NCI-H446 treated with DMSO at 0.1 percent for 48 hours (cell line): ENCODE results near the gene GLTP.
A peak's percentile ranks its signal among the peaks of the same experiment; 100 is the strongest.
"Not testable (repeated sequence)": the region's sequence is repeated elsewhere in the genome, so short reads cannot be mapped to it uniquely, and the experiment has no call there.

Source experiments
- DNase-seq: peaks from one replicate; lab custom pipeline; 2025; lab: John Stamatoyannopoulos, UW

The GLTP gene

DNA sequence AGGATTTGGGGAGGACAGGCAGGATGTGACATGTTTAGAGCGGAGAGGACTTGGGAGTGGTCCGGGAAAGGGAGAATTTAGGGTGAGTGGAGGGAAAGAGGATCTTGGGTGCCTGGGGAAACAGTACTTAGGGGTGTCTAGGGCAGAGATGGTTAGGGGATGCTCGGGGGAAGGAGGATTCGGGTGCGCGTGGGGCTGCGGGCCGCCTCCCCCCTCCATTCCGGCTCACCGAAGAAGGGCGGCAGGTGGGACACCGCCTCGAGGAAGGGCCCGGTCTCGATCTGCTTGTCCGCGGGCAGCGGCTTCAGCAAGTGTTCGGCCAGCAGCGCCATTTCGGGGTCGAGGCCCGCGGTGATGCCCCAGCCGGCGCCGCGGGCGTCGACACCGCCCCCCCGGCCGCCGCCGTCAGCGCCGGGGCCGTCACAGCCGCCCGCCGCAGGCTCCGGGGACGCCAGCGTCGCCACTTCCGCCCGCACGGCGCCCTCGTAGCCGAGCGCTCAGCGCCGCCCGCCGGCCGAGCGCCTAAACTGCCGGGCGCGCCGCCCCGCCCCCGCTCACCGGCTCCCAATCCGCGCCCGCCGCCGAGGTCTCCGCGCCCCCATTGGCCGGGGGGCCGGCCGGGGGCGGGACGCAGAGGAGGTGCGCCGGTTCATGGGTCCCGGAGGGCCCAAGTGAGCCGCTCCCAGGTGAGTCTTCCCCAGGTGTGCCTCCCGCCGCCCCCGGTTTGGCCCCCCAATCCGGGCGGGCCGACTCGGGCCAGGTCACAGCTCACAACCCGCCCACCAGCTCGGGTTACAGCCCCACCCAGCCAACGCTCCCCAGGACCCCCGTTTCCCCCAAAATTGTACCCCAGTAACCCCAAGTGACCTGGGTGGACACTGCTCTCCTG is at the start of gene GLTP:
GLTP (minus strand) TSS at position 499 of the 889 bp plus-strand sequence; CDS start at position 332, 167 bp downstream.
- DNase-seq, result peak; percentile 75

DNA sequence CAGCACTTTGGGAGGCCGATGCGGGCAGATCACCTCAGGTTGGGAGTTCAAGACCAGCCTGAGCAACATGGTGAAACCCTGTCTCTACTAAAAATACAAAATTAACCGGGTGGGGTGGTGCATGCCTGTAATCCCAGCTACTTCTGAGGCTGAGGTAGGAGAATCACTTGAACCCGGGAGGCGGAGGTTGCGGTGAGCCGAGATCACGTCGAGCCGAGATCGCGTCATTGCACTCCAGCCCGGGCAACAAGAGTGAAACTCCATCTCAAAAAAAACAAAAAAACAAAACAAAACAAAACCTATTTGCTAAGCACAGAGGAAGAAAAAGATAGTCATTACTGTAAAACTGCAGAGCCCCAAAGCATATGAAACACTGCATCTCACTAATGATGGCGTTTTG is 49.0 kb upstream of the GLTP start:
- not testable (repeated sequence) for DNase-seq

- DNase-seq, result no peak
Measured at GRCh38 chr12:109928058-109928656, 47.8 kb upstream of the GLTP start.

DNA sequence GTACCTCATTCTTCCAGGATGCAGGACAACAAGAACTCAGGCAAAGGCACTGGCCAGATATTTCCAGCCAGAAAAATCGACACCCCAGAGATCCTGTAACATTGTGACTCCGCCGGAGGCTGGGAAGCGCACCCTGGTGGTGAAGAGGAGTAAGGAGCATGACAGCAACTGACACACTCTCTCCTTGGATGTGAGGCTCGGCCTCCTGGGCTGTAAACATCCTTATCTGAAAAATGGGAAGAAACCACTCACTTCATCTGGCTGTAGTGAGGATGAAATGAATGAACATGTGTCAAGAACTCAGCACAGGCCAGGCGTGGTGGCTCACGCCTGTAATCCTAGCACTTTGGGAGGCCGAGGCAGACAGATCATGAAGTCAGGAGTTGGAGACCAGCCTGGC is 47.3 kb upstream of the GLTP start:
- DNase-seq, result no peak

DNA sequence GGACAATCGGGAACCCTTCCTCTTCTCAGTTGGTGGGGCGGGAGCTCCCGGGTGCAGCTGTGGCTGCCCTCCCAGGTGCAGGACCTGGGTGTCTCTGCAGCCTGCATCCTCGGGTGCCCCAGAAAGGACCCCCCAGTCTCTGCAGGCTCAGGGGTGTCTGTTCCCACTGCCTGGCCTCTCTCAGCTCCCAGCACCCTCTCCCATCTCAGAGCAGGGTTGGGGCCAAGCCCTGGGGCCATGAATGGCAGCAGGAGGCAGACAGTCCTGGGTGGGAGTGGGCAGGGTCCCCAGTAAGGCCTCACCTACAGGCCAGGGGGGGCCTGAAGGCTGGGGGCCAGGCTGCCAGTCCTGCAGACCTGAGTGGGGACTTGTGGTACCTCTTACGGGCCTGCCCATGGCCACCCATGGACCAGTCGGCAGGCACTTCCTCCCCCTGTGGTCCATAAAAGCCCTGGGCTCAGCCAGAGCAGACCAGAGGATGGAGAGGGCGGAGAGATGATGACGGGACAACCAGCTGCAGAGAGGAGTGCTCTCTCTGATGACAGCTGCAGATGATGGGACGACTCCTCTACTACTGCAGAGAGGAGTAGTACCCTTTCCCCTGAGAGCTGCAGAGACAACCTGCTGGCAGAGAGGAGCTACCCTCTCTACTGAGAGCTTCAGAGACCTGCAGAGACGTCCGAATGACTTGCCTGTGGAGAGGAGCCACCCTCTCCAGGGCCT is 46.3 kb upstream of the GLTP start:
- DNase-seq, result no peak

DNA sequence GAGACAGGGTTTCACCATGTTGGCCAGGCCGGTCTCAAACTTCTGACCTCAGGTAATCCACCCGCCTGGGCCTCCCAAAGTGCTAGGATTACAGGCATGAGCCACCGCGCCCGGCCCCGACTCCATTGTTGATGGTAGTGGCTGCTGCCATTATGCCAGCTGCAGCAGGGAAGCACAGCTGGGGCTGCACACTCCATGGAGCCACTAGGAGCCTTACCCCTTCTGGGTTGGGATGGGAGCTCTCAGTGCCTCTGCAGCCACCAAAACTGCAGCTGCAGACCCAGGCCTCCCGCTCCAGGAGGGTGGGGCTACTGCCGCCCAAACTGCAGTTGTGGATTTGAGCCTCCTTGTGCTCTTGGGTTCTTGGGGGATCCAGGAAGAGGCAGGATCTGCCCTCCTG is 45.7 kb upstream of the GLTP start:
- DNase-seq, result no peak

GRCh38 chr12:109925185-109925840 is 45.0 kb upstream of the GLTP start:
- DNase-seq, result no peak

DNA sequence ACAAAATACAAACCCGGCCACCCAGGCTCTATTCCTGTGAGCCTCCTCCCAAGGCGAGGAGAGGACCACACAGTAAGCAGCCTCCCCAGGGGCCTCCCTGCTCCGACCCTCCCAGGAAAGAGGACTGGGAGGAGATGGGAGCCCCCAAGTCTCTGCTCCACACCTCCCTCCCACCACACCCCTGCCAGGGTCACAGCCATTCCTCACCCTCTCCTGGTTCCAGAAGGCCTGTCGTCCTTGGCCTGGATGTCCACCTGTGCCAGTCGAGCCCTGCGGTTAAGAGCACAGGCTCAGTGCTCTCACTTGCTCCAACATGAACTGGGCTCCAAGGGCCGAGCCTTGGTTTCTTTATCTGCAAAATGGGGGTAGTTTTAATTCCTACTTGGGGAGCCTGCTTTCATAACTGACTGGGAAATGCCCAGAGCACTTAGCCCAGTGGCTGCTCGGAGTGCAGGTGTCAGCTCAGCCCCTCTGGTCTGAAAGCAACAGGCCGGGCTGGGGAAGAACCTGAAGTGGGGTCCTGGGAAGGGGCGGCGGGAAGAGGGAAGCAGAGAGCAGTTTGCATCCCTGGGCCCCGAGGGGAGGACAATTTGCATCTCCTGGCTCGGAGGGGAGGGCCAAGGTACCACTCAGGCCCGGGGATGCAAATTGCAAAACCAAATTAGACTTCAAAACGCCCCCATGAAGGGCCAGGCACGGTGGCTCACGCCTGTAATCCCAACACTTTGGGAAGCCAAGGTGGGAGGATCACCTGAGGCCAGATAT is 43.3 kb upstream of the GLTP start:
- DNase-seq, result no peak

DNA sequence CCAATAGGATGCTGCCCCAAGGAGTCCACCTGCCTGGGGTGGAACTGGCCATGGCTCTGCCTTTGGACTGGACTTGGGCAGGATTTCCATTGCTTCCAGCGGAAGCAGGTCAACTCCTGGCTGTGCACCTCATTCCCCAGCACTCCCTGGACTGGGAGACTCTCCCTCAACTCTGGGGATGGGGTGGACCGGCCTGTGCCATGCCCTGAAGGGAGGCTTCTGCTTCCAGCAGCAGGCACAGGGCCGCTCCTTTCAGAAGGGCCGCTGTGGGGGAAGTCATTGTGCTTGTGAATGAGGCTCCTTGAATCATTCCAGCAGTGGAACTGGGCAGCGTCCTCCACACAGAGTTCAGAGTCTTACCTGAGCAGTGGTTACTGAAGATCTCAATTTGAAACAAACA is 42.7 kb upstream of the GLTP start:
- DNase-seq, result no peak

DNA sequence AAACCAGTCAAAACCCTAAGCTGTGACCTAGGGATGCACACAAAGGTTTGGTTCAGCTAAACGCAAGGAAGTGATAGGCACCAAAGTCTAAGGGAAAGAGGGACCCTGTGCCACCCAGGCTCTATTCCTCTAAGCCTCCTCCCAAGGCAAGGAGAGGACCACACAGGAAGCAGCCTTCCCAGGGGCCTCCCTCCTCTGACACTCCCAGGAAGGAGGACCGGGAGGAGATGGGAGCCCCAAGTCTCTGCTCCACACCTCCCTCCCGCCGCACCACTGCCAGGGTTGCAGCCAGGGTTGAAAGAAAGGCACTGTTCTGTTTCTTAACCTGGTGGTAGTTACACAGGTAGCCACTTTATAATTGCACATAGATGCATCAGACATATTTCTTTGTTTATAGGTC is 41.6 kb upstream of the GLTP start:
- DNase-seq, result no peak

DNA sequence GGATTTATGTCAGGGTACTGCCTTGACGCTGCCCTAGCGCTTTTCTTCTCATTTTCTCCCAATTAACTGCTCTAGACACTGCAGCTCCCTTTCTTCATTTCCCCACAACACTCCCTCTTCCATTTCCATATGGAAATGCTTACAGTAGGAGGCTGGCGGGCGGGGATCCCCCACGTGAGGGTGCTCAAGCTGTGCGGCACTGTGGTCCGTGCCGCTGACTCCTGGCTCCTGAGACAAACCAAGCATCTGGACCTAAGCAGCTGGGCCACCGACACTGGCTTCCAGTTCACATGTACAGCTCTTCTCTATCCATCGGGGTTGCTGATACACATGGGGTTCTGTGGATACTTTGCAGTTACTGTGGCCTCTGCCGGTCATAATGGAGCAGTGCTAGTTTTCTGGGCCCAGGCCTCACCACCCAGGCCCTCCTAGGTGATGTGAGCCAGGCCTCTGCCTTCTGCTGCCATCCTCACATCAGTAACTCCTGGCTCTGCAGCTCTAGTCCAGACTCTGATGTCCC is 40.0 kb upstream of the GLTP start:
- no peak for DNase-seq

- DNase-seq, result no peak
Measured at GRCh38 chr12:109919456-109919855, 39.1 kb upstream of the GLTP start.

DNA sequence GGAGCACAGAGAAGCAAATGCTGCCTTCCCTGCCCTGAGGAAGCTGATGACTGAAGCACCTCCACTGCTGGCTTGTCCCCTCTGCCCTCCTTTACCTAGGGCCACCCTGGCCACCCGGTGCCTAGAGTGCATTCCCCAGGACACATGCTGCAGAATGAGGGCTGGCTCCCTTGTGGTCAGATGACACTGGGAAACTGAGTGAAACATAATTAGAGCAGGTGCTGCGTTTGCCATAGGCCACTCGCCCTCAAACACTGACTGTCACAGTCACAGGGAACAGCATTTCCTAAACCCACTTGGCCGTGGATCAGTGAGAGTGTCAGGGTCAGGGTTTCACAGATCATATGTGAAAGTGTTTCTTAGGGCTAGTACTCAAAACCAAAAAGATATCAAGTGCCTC is 35.7 kb upstream of the GLTP start:
- DNase-seq, result no peak

- no peak for DNase-seq
Measured at GRCh38 chr12:109915171-109916040, 35.1 kb upstream of the GLTP start.

DNA sequence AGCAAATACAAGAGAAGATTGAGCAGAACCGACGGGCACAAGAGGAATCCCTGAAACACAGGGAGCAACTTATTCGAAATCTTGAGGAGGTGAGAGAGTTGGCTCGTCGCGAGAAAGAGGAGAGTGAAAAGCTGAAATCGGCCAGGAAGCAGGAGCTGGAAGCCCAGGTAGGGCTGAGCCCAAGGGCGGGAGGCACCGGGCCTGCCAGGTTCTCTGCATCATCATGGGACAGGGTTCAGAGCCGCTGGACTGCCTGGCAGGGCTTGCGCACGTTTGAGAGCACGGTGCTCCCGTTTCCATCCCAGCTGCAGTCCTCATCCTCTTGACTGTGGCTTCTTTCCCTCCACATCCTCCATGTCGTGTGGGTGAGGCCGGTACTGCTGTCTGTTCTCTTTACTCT is 34.1 kb upstream of the GLTP start:
- DNase-seq, result no peak

DNA sequence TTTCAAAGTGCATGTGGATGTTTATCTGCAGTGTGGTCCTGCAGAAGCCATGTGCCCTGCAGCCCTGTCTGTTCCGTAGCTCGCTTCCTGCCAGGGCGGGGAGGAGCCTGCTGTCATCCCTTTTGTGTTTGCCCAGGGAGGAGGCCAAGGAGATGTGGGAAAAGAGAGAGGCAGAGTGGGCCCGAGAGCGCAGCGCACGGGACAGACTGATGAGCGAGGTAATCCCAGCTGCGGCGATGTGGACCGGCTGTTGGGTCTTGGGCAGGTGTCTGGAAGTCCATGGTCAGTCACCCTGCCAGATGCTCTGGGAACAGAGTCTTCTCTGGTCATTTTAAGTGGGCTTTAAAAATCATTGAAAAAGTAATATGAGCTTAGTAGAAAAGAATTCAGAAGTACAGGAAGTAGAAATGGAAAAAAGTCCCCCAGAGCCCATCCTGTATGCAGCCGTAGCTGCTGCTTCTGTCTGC is 32.5 kb upstream of the GLTP start:
- no peak for DNase-seq

DNA sequence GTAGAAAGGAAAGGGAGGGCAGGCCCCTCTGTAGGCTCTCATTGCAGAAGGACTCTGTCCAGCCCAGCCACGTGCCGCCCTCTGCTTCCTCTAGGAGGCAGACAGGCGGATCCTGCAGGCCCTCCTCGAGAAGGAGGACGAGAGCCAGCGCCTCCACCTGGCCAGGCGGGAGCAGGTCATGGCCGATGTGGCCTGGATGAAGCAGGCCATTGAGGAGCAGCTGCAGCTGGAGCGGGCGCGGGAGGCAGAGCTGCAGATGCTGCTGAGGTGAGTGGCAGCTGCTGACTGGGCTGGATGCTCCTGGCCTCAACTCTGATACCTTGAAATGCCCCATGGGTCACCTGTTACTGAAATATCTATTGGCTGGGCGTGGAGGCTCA is 30.6 kb upstream of the GLTP start:
- no peak for DNase-seq

GRCh38 chr12:109910254-109910968 is 30.1 kb upstream of the GLTP start:
- DNase-seq, result no peak

- DNase-seq, result no peak
Measured at GRCh38 chr12:109905301-109905700, 25.0 kb upstream of the GLTP start.
